NT2/D1 (cell line): ENCODE results near the gene HOXC10.

Source experiments
- SUZ12 ChIP-seq: IDR thresholded peaks from 2 replicates; pipeline ENCODE4 v1.6.1; 2011; ENCODE audit not compliant: insufficient read length, insufficient read depth; ENCODE audit errors: extremely low read depth
- YY1 ChIP-seq: IDR thresholded peaks from 2 replicates; pipeline ENCODE4 v1.6.1; 2011; ENCODE audit not compliant: insufficient read length, insufficient read depth
- ZNF274 ChIP-seq: IDR thresholded peaks from 2 replicates; pipeline ENCODE4 v1.6.1; 2011; ENCODE audit warnings: mild to moderate bottlenecking, low read depth, low read length

DNA sequence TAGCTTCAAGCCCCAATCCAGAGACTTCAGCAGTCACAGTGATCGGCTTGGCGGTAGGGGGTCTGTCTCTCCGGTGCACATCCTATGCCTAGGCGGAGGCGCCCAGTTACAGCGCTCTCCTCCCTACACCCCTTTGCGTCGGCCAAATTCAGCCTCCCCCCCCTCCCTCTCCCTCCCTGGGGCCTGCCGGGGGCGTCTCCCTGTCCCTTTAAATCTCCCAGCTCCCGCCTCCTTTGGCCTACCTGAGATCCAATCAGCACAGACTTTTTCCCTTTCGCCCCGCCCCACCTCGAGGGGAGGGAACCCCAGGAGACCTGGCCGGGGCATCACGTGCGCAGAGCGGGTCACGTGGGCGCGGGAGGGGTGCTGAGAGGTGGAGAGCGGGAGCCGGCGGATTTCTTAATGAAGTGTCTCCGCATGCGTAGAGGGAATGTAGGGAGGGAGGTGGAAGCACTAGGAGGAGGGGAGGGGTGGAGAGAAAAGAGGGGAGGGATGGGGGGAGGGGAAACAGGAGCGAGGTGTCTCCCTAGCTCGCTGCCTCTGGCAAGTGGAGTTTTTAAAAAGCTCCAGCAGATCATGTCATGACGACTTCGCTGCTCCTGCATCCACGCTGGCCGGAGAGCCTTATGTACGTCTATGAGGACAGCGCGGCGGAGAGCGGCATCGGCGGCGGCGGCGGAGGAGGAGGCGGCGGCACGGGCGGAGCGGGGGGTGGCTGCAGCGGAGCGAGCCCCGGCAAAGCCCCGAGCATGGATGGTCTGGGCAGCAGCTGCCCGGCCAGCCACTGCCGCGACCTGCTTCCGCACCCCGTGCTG, 46.4 kb upstream of the HOXC10 start, which contains the start of gene HOXC13:
- TF ChIP-seq ZNF274 = no peak
- no peak for TF ChIP-seq SUZ12
- TF ChIP-seq YY1 = no peak
